T-helper 2 cell treated with Interferon-gamma antibody and Interleukin-4, amounts not matched to agents 100 ng/mL and 5 ng/mL, for 36 hours (primary cell): Measurements from ENCODE around the gene OR2A1. TPM values are rescaled to one million over a fixed set of nuclear protein-coding genes. Genes with fewer than 3 reads are reported as not detected.
"Not testable (repeated sequence)": the region's sequence is repeated elsewhere in the genome, so short reads cannot be mapped to it uniquely, and the experiment has no call there.

Source experiments
- intact Hi-C: fragments of 100-400 bp; cut with micrococcal nuclease; formaldehyde crosslinking; loops from one replicate; pipeline ENCODE4 v1.15.1; 2023
- total RNA-seq: library from RNA; stranded (reverse); gene quantifications from 2 replicates; pipeline ENCODE4 v1.2.3, GENCODE V29; 2022

OR2A1 gene
- total RNA-seq, 1 donor from 2014 or later: 0.09 TPM

DNA sequence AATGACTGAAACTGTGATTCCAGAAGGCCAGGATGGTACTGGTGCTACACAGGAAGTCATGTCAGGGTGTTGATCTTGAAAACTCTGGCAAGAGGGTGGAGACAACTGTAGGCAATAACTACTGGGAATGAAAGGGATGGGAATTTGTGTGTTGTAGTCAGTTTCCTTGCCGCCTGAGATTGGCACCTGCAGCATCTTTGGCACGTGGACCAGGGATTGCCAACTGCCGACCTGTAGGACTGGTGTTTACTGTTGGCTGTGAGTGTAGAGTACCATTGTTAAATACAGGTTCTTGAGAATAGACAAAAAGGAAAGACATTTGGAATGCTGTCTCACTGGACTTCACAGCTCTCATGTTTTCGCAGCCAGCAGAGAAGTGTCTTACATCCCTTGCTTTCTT lies 11.1 kb downstream of the OR2A1 start:
- intact Hi-C loops: not testable (repeated sequence)

DNA sequence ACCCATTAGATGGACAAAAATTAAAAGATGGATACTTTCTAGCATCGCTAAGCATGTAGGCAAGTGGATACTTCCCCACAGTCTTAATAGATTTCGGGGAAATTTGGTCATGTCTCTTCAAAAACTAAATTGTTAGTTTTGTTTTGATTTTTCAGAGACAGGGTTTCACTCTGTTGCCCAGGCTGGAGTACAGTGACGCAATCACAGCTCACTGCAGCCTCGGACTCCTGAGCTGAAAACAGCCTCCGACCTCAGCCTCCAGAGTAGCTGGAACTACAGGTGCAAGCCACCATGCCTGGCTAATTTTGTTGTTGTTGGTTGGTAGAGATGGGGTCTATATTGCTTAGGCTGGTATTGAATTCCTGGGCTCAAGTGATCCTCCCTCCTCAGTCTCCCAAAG lies 13.6 kb downstream of the OR2A1 start:
- intact Hi-C loops: not testable (repeated sequence)

DNA sequence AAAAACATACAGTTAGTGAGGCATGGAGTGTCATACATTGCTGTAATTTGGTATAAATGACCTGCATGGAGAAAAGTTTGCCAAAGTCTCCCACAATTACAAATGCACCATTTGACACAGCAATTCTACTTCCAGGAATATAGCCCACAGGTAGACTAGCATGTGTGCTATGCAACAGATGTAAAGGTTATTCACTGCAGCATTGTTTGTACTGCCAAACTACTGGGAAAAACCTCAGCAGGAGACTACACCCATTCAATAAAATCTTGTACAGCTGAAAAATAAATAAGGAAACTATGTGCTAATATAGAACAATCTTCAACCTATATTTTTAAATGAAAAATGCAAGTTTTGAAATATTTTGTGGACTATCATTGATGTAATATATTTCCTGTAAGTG lies 17.8 kb downstream of the OR2A1 start:
- intact Hi-C loops: not testable (repeated sequence)

DNA sequence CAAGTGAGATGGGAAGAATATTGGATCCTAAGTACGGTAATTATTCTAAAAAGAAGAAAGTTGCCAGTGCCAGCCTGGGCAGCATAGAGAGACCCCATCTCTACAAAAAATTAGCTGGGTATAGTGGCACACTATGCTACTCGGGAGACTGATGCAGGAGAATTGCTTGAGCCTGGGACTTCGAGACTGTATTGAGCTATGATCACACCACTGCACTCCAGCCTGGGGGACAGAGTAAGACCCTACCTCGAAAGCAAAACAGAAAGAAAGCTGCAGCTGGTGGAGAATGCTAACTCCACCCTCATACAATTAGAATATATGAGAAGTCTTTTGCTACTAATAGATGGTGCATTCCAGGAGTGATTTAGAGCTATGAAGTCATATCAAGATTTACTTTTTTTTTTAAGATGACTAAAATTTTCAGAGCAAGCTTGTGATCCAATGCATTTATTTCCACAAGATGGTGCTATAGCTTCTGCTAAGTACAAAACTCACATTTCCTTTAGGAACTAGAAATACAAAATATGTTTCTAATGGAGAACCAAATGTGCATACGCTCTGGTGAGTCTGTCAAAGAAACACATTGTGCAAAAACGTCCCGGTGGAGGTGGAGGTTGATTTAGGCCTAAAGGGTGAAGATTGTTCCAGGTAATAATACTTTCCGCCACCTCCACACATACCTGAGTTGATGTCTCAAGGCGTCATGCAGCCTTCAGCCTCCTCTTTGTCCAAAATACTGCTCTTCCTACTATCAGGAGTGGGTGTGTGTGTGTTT lies 19.2 kb downstream of the OR2A1 start:
- intact Hi-C loops: not testable (repeated sequence)

DNA sequence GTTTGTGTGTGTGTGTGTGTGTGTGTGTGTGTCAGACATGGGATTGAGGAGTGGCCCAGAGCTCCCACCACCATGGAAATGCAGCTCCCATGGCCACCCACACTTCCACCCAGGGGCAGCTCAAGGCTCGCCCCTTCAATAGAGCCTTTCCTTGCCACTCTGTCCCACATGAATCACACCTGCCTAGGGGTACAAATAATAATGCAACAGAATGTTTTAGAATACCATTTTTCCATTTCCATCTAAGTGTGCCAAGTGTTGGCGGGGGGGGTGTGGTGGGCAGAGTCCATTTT lies 19.7 kb downstream of the OR2A1 start:
- intact Hi-C loops: not testable (repeated sequence)

DNA sequence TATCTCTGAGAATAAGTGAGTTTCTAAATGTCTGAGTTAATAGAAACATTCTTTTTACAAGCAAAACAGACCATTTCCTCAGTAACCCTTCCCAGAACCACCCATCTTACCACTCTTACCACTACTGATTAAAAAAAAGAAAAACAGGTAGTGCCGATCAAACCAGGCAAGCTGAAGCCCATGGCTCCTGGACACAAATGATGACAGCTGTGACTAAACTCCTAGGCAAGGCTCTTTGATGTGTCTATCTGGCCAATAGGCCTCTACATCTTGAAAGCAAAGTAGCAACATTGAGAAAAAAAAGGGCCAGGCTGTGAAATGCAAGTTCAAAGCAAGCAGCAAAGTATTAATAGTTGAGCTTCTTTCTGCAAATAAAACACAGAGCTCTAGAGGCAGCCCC lies 36.4 kb downstream of the OR2A1 start:
- intact Hi-C loops: not testable (repeated sequence)

DNA sequence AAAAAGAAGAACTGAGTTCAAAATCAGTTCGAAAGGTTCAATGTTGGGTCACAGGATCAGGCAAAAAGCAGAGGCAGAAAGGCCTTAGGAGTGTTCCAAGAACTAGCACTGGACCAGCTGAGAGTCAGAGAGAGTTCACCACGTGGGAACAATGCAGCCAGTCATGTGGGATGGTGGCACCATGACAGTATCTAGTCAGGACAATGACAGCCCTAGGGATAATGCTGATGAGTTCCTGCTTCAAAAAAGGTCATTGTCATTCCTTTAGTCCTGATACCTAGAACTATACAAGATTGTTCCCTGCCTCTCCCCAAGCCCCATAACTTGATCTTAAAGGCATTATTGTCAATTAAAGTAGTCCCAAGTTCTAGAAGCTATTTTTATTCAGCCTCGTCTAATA lies 39.4 kb downstream of the OR2A1 start:
- intact Hi-C loops: not testable (repeated sequence)

DNA sequence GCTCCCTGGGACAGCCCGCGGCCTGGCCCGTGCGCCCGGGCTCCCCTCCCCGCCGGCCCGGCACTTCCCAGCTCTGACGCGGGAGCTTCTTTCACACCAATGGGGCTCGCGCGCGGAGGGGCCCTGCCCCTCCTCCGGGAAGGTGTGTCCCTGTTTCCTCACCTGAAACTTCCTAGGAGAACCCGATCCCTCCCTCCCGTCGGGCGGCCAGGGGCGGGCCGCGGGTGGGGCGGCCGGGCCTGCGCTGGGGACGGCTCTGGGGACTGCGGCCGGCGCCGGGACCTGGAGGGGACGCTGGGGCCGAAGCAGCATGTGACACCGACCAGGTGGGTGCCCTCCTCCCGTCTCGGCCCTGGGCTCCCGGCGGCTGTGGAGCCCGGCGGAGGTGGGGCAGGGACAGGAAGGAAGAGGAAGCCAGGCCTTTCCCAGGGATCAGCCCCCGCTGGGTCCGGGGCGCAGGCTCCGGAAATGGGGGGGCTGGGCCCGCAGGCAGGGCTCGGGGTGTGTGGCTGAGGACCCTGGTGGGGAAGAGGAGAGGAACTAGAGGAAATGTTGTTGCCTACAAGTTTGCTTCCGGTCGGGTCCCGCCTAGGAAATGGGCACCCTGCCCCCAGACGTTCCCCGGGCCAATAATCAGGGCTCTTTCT lies 43.1 kb downstream of the OR2A1 start, which contains the start of gene ARHGEF5:
Gene ARHGEF5, plus strand, starts transcription at position 227 of the 647 bp plus-strand sequence. CDS start 7,268 bp downstream, outside the sequence.
- intact Hi-C loops: not testable (repeated sequence)

DNA sequence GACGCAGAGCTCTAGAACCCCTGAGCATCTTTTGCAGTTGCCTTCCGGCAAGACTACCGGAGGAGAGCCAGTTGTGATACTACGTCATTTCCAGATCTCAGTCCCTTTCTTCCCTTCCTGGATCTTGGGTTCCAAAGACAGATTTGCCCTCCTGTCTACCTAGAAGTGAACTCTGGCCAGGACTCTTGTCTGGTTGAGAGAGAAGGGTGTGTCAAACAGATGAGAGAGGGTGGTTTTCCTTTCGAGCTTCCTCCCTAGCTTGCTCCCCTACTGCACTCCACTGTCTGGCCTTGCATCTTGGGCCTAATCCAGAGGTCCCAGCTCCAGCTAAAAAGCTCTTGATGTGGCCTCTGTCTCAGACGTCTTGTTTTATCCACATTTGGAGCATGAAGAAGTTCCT lies 44.0 kb downstream of the OR2A1 start:
- intact Hi-C loops: not testable (repeated sequence)

DNA sequence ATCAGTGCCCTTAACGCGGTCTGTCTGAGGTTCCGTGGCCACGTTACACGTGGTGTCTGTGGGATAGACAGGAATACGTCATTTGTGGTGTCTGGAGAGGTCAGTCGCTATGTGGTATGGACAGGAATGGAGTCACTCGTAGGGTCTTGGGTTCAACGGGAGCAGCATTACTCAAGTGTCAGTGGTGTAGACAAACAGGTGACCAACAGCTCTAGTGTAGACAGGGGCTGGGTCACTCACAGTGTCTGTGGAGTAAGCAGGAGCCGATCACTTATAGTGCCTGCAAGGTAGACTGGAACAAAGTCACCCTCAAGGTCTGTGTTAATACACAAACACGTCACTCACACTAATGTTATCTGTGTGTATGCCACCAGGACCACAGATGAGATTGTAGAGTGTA lies 44.6 kb downstream of the OR2A1 start:
- intact Hi-C loops: not testable (repeated sequence)

DNA sequence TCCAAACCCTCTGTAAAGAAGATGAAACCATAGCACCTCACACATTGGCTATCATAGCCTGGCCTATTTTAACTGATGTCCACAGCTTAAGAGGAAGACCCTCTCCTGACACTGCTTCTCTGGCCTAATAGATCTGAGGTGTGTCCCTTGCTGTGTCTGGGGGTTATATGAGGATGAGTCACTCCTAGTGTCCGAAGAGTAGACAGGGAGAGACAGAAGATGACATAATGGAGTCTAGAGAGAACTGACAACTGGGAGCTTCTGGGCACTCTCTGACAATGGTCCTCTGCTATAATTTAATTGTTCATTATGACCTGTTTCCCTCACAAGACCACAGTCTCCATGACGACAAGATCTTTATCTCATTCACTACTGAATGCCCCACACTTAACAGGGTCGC lies 49.8 kb downstream of the OR2A1 start:
- intact Hi-C loops: not testable (repeated sequence)

DNA sequence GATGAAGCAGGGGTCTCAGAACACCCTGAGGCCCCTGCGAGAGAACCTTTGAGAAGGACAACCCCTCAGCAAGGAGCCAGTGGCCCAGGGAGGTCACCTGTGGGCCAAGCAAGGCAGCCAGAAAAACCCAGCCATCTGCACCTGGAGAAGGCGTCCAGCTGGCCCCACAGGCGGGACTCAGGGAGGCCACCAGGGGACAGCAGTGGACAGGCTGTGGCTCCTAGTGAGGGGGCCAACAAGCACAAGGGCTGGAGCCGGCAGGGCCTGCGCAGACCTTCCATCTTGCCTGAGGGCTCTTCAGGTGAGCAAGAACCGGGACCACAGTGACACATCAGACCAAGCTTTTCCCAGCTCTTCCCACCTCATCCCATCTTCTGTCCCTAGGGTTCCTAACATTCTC lies 53.3 kb downstream of the OR2A1 start:
- intact Hi-C loops: not testable (repeated sequence)

DNA sequence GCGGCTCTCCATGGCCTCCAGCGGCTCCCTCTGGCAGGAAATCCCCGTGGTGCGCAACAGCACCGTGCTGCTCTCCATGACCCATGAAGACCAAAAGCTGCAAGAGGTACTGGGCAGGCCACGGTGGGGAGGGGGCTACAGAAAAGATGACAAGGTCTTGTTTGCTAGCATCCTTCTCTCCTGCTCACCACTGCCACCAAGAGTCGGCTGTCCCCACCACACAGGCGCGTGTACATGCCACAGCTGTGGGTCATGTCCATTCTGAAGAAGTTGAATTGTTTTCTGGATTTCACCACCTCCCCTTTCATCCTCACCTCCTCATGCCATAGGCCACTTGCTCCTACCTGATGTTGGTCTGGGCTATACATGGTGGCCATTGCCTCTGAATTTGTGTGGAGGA lies 55.0 kb downstream of the OR2A1 start:
- intact Hi-C loops: not testable (repeated sequence)

DNA sequence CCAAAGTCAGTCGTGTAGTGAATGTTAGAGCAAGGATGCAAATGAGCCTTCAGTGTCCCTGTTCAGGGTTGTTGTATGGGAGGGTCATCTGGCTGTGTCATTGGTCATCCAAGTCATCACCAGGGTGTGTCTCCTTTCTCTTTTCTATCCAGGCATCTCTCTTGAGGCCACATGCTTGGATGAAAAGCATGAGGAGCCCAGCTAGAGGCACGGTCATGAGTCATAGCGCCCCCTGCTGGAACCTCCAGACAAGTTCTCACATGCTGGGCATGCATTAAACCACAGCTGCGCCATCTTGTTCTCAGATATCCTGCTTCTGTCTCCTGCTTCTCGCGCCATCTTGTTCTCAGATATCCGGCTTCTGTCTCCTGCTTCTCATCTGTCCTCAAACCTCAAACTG lies 57.0 kb downstream of the OR2A1 start:
- intact Hi-C loops: not testable (repeated sequence)

Other genes starting within 250 kb of the OR2A1 start
- not detected in 2 replicates for gene OR2A25, start 242.6 kb upstream of the OR2A1 start, total RNA-seq
- gene OR2A12, start 226.1 kb upstream of the OR2A1 start, total RNA-seq: not detected in 2 replicates
- gene OR2A2, start 202.8 kb upstream of the OR2A1 start, total RNA-seq: not detected in 2 replicates
- not detected in 2 replicates for gene OR2A14, start 189.2 kb upstream of the OR2A1 start, total RNA-seq
- 2.3 and 2.4 TPM in 2 replicates for gene CTAGE4, start 129.0 kb upstream of the OR2A1 start, total RNA-seq
- 3.6 and 3.9 TPM in 2 replicates for gene ARHGEF35, start 116.6 kb upstream of the OR2A1 start, total RNA-seq
- 0.16 TPM in 1 of 2 replicates, not detected in the other for gene OR2A42, start 72.8 kb upstream of the OR2A1 start, total RNA-seq
- gene OR2A7, start 47.6 kb upstream of the OR2A1 start, total RNA-seq: 3.9 TPM in 2 replicates
- 0.98 and 1.7 TPM in 2 replicates for gene CTAGE8, start 43.1 kb upstream of the OR2A1 start, total RNA-seq
- gene ARHGEF5, start 43.0 kb downstream of the OR2A1 start, total RNA-seq: 11.0 and 11.9 TPM in 2 replicates
- gene NOBOX, start 91.3 kb downstream of the OR2A1 start, total RNA-seq: not detected in 2 replicates